CD4-positive, alpha-beta T cell treated with Interleukin-4 for 4 hours (primary cell): ENCODE results near the gene HIGD1C.
"Not testable (repeated sequence)": the region's sequence is repeated elsewhere in the genome, so short reads cannot be mapped to it uniquely, and the experiment has no call there.

Experiments
- DNase-seq: peaks from one replicate; pipeline ENCODE4 v3.0.0-alpha.2; 2020

The HIGD1C gene

GRCh38 chr12:50934371-50934851, 17.9 kb upstream of the HIGD1C start:
- DNase-seq = no peak

- DNase-seq = no peak
These were observed 17.1 kb upstream of the HIGD1C start for GRCh38 chr12:50934981-50935807.

- no peak for DNase-seq
These were observed 15.4 kb upstream of the HIGD1C start for GRCh38 chr12:50936821-50937530.

- DNase-seq = no peak
These were observed 14.7 kb upstream of the HIGD1C start for GRCh38 chr12:50937653-50938052.

- no peak for DNase-seq
These were observed 4.3 kb upstream of the HIGD1C start for GRCh38 chr12:50947933-50948626.

GRCh38 chr12:50948798-50949197, 3.5 kb upstream of the HIGD1C start:
- no peak for DNase-seq

- DNase-seq = no peak
These were observed 2.5 kb upstream of the HIGD1C start for GRCh38 chr12:50949801-50950302.

GRCh38 chr12:50951112-50951511, 1.2 kb upstream of the HIGD1C start:
- no peak for DNase-seq

- DNase-seq = no peak
These were observed 703 bp downstream of the HIGD1C start for GRCh38 chr12:50953047-50953446.

GRCh38 chr12:50954789-50955188, 2.4 kb downstream of the HIGD1C start:
- DNase-seq = not testable (repeated sequence)

GRCh38 chr12:50955288-50955687, 2.9 kb downstream of the HIGD1C start:
- DNase-seq = no peak

GRCh38 chr12:50955697-50956096, 3.4 kb downstream of the HIGD1C start:
- DNase-seq = no peak

- DNase-seq = no peak
These were observed 7.8 kb downstream of the HIGD1C start for GRCh38 chr12:50960130-50960529.

- DNase-seq = no peak
These were observed 9.4 kb downstream of the HIGD1C start for GRCh38 chr12:50961708-50962107.

- DNase-seq = no peak
These were observed 12.1 kb downstream of the HIGD1C start for GRCh38 chr12:50964432-50964831.

- DNase-seq = no peak
These were observed 19.6 kb downstream of the HIGD1C start for GRCh38 chr12:50971946-50972345.

- peak; percentile 6 for DNase-seq
These were observed 27.2 kb downstream of the HIGD1C start for GRCh38 chr12:50979369-50980052.

- no peak for DNase-seq
These were observed 28.2 kb downstream of the HIGD1C start for GRCh38 chr12:50980545-50980944.

- no peak for DNase-seq
These were observed 29.2 kb downstream of the HIGD1C start for GRCh38 chr12:50981319-50982239.

- no peak for DNase-seq
These were observed 32.4 kb downstream of the HIGD1C start for GRCh38 chr12:50984586-50985298.

- no peak for DNase-seq
These were observed 33.0 kb downstream of the HIGD1C start for GRCh38 chr12:50985322-50985721.
